HG03469 (cell line): ENCODE data around the gene PARN.

ENCODE experiments used
- ATAC-seq: cut with Tn5 transposase; IDR thresholded peaks from one replicate; pipeline ENCODE4 v1.9.1; 2021; ENCODE audit warnings: mild to moderate bottlenecking, moderate library complexity, moderate number of reproducible peaks; ENCODE audit not compliant: unreplicated experiment

Gene PARN

DNA sequence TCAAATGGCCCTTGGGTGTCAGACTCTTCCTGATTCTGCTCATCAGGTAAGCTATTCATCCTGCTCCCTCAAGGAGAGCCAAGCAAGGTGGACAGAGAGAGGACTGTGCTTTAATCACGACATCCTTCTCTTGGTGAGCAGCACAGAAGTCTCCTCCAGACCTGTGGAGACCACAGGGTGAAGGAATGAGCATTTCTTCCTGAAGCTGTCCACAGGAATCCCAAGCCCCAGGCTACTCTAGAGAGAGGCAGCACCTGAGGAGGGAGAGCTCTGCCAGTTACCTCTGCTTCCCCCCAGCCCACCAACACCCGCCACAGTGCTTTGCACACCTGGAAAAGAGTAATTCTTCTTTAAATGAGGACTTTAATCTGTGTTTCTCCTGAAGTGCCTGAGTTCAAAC is 100.0 kb downstream of the PARN start:
- no peak for ATAC-seq

DNA sequence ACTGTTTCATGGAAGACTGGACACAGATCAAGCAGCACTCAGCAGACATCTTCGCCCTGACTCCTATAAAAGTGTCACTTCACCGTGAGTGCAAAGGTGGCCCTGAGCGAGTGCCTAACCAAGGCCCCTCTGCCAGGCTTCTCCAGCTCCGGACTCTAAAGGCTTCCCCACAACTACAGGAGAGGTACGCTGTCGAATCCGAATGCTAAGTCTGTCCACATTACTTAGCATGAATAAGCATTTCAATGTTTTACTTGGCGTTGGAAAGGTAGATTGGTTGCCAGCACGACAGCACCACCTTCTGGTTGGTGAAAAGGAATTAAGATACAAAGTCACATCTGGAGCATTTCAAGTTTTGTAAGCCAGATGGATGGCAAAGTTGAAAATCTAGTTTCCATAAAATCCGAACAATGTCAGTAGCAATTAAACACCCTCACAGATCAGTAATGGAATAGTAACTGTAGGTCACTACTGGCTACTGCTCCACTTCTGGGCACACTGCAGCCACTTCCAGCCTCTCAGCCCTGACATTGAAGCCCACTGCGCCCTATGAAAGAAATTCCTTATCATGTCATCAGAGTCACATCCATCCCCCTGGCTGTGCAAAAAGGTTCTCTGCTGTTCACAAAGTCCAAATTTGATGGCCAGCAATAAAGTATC is 100.9 kb downstream of the PARN start:
- ATAC-seq: no peak

DNA sequence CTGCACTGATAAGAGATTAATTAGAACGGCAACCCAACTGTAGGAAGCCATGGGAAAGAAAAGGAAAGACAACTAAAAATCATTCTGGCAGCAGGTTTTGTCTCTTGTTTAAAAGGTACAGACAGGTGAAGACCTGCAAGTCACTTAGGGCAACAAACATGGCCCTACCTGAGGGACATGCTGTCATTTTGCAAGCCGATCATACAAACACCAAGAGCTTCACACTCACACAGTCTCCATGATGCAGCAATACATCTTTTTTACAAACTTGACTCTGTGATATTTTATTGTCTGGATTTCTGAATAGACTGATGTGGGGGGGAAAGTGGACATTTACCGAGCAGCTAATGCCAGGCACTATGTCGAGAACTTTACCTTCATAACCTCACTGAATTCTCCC is 101.8 kb downstream of the PARN start:
- no peak for ATAC-seq

DNA sequence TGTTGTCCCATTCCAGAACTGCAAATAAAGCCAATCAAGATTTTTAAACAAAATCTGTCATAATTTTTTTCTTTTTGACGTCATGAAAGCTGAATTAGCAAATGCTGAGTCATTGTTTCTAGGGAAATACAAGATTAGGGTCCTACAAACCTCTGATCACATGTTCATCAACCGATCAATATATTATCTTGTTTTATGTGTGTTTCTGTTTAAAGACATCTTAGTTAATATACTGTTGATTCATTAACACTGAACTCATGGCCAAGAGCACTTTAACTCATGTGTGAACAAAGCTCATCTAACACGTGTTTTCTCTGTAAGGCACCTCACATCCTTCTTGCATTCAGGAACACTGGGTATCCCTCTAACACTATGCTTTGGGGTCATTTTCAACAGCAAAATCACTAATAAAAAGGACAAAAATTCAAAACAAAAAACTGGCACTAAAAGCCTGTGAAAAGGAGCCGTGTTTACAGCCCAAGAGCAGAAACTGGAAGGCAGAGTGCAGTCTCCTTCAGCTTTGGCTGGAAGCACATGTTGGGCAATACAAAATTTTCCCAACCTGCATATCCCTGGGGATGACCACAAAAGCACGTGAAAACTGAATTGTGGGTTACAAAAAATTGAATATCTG is 102.5 kb downstream of the PARN start:
- no peak for ATAC-seq

DNA sequence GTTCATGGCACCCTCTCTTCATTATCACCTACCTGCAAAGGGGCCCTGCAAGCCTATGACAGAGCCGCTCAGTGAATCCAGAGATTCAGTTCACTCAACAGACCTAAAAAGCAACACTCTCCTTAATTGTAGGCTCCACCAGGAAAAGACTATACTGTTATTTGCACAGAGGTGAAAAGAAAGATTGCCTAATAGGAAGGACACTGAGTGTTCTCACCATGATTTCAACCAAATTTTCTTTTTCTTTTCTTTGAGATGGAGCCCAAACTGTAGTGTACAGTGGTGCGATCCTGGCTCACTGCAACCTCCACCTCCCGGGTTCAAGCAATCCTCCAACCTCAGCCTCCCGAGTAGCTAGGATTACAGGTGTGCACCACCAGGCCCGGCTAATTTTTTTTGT is 104.5 kb downstream of the PARN start:
- no peak for ATAC-seq

DNA sequence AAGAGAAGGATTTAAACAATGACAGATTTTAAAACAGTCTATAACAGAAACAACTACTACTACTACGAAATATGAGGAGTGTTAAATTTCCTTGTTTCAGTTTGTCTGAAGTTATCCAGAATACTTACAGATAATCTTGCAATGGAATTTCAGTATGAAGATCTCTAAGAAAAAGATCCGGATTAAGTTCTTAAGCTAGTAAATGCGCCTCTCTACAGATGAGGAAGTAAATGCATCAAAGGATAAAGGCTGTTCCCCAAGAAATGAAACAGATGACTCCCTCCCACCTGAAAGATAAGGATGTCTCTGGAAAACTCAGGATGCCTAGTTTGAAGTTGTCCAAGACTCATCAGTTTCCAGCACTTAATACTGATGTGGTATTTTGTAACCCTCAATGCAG is 105.1 kb downstream of the PARN start:
- ATAC-seq: no peak

DNA sequence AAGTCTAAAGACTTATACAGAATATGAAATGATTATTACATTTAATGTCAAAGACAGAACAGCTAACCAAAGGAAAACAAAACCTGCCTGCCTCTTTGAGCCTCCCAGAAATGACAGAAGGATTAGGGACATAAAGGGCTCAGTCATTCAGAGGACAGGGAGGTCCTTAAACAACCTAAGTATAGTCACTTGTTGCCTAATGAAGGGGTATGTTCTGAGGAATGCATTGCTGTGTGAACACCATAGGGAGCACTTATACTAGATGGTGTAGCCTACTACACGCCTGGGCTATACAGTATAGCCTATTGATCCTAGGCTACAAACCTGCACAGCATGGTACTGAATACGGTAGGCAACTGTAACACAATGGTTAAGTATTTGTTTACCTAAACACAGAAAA is 106.4 kb downstream of the PARN start:
- ATAC-seq: no peak

DNA sequence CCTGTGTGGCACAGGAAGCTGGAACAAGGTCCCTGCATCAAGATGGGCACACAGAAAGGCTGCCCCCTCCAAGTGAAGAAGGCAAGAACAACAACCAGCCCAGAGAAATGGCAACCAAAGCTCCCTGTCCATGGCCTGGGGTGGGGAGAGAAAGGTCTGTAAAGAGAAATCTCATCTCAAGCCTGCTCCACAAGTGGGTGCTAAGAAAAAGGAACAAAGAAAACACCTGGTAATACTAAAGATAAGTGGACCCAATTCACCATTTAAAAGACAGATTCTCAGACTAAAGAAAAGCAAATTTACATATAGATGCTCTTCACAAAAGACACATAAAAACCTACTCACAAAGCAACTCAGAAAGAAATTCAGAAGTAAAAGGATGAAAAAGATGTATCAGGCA is 107.4 kb downstream of the PARN start:
- ATAC-seq: no peak

DNA sequence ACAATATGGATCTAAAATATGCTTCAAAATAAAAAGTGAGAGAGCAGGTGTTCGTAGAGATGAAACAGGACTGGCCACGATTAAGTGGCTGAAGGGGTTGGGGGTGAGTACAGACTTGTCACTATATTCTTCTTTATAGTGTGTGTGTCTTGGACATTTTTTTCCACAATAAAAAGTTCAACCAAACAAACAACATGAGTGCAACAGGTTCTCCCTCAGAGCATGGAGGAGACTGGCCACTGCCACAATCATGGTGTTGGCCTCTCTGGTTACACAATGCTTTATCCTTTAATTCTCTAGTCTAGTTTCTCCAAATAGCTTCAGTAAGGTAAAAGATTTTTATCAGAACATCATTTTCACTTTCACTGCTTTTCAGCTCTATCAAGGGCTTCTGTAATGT is 109.3 kb downstream of the PARN start:
- no peak for ATAC-seq

DNA sequence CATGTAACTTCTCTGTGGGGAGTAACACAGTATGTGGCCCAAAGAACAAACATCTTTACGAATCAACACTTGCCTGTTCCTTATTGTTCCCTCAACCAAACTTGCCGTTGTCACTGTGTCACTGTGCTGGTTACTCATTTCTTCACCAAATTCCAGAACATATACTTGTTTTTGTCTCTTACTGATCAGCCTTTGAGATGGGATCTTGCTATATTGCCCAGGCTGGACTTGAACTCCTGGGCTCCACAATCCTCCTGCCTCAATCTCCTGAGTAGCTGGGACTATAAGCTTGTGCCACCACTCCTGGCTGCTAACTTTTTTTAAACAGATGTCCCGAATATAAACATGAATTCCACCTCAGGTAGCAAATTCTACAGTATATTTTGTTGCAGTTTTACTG is 115.1 kb downstream of the PARN start:
- ATAC-seq: no peak

DNA sequence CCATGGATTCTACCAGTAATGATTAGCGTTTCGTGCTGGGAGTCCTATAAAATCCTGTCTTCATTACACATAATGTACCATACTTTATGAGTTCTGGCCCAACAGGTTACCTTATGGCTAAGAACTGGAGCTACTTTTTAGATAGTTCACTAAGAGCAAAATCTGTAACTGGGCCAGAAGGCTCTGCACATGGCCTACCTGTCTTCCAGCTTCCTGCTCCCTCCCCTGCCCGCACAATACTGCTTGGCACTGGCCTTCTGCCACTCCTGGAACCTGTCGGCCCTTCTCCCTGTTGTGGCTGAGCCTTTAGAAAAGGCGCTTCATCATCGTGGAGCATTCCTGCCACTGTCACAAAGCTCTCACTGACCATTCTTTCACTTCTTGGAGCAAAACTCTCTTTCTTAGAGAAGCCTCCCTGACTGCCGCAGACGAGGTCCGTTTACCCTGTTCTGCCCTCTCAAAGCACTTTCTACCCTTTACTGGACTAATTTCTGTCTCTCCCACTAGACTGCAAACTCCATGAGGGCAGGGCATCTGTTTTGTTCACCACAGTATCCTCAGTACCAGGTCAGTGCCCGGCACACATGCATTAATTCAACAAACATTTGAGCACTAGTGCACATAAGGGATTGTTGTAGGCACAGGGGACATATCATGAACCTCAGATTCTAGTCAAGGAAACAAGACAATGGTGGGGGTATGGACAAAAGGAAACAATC is 116.5 kb downstream of the PARN start:
- no peak for ATAC-seq

DNA sequence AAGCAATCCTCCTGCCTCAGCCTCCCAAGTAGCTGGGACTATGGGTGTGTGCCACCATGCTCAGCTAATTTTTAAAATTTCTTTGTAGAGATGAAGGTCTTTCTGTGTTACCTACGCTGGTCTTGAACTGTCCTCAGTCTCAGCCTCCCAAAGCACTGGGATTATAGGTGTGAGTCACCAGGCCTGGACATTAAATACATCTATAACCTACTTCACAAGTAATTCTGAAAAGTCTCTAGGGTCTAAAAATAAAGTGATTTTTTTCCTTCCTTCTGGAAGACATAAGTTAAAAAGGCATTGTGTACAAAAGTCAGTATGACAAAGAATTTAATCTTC is 118.3 kb downstream of the PARN start:
- ATAC-seq: no peak

DNA sequence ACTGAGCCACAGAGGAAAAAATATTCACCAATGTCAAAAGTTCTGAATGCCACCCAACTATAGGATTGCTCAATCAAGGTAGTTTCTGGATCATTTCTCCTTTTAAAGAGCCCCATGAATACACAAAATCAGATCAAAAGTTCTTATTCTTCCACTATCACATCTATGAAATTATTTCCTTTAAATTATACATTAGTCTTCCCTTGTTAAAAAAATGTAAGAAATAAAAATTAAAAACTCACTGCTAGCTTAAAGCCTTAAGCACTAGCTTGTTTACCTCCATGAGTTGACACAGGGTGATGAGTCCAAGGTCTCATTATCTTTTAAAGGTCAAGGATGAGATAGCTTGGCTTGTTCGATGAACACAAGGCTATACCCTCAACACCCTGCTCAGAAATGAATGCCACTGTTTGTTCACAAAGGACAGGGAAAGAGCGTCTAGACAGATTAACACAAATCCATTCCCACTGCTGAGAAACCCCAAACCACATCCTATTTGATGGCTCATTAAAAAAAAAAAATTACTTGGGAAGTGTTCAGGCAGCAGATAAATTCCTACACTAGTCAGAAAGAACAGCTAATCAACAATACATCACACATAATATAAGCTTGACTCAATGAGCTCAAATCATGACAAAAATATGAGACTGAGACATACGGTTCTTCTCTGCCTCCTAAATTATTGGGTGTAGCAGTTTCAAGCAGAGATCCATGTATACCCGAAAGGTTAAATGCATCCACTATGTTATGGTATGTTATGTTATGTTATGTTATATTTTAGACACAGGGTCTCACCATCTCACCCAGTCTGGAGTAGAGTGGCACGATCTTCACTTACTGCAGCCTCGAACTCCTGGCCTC is 118.9 kb downstream of the PARN start:
- ATAC-seq: no peak

DNA sequence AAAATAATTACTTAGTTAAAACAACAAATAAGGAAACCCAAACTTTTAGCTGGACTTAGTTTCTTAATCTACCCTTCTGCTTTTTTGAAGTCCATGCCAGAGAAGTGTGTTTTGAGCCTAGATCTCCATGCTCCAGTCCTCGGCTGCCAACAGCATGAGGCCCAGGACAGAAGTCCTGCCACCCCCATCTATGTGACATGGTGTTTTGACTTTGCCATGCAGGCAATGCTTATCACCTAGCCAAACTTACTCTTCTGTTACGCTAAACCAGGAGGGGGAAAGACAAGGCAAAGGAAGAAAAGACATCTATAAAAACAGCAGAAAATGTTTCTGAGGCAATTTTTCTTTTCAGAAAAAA is 119.5 kb downstream of the PARN start:
- ATAC-seq: no peak

DNA sequence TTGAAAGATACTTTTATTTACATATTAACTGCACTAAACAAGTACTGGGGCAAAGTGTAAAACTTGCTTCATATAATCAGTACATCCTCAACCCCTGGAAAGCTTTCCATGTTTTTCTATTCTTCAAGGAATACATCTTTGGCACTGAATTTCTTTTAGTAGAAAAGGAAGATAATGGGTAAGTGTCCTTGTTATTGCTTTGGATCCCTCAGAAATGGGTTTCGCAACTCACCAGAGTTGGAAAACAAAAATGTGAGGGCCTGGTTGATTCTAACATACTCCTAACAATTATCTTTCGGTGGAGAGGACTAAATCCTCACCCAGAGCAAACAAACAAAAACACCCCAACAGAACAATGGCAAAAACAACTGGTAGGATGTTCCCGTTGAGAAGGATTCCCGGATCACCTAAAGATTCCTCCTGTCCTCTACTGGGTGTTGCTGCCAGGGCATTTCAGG is 120.4 kb downstream of the PARN start:
- no peak for ATAC-seq

DNA sequence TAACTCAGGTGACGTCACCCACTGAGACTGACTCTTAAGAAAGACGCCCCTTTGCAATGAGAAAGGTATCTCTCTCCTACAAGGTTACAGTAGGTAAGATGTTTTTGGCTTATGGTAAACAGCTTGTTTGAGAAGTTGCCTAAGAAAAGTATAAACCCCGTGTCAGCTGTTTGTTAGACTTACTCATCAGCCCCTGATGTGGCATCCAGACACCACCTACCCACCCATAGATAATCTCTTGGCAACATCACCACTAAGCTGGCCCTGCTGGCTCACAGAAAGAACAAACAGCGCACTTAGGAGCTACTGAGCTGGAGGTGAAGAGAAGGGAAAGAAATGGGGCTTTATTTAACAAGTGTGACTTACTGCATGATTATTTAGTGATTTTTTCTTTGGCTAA is 121.0 kb downstream of the PARN start:
- no peak for ATAC-seq

DNA sequence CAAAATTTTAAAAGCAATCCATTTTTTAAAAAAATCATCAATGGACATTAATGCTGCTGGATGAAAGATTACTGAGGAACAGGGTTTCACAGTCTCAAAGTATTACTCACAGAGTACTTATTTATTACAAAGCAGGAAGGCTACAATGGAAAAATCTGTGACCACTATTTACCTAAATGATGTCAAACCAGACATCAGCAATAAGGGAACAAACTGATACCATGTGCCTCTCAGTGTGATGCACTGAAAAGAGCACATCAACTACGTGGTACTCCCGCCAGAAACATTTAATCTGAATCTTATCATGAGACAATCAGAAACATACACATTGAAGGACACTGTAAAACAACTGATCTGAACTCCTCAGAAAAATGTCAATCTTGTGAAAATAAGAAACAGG is 124.2 kb downstream of the PARN start:
- ATAC-seq: no peak

DNA sequence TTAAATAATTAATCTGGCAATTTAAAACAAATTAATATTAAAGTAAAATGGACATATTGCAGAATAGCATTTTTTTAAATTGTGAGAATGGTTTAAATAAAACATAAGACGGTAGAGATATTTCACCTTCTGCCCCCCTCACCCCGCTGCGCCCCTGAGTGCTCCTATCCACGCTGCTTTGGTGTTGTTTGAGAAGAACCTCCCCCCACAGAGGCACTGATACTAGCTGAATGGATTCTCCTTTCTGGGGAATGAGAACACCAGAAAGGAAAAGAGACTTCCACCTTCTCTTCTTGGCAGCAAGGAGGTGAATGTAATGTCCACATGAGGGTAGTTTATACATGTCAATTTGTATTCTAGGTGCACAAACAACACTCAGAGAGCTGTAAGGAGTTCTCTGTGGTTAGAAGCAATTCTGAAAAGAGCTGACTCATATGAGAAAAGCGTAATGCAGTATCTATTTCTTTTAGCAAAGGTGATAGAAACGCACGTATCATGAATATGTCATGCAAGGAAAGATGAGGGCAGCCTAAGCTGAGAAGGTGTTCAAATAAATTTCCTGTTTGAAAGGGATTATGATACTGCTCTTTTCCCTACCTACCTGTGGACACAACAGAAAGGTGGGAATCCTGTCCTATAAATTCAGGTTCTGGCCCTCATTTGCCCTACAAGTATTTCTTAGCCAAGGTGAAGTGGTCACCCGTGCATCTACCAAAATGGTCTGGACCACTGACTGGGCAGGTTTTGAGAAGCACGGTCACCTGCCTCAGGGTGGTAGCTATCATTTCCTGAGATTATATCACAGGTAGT is 126.9 kb downstream of the PARN start:
- ATAC-seq: peak; percentile 59

DNA sequence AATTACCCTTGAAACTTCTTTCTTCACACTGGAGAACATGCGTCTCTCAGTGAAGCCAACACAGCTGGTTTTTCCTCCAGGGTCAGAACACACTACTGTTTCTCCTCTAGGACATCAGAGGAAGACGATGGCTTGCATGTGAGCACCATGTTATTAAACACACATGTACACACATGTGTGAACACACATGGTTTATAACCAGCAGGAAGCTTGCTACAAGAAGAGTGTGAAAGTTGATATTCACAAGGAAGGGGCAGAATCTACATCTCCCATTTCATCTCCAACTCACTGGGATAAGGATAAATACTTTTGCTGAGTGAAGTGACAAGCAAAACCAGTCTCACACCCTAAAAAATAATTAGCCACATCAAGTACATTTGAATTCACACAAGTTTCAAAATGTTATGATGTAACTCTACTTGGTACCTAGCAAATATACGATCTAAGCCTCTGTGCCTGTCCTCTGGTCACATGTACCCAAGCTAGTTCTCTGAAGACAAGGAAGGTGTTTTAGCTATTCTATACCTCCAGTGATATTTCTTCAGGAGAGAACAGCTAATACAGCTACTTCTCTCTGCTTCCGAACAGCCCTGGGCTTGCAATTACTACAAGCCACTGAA is 127.7 kb downstream of the PARN start:
- no peak for ATAC-seq
